ENCODE data around the gene NDUFAF3. TPM values are rescaled to one million over a fixed set of nuclear protein-coding genes. Genes with fewer than 3 reads are reported as not detected.

NDUFAF3 gene
- total RNA-seq, 1 experiment from 2014 or later: 36.8 TPM

- H3K9me3 Mint-ChIP-seq: no peaks in the 10 kb centered on the region
- POLR2A ChIA-PET: interaction anchor here (0.5 to 4.3 kb wide), 9 partner anchors 8 to 519 kb away, joined by 3 to 81 read pairs (median 11); partner anchors contain the start of genes CELSR3, IMPDH2, IP6K2 and P4HTM
These were observed 1.4 kb upstream of the NDUFAF3 start for GRCh38 chr3:49020330-49021212.

DNA sequence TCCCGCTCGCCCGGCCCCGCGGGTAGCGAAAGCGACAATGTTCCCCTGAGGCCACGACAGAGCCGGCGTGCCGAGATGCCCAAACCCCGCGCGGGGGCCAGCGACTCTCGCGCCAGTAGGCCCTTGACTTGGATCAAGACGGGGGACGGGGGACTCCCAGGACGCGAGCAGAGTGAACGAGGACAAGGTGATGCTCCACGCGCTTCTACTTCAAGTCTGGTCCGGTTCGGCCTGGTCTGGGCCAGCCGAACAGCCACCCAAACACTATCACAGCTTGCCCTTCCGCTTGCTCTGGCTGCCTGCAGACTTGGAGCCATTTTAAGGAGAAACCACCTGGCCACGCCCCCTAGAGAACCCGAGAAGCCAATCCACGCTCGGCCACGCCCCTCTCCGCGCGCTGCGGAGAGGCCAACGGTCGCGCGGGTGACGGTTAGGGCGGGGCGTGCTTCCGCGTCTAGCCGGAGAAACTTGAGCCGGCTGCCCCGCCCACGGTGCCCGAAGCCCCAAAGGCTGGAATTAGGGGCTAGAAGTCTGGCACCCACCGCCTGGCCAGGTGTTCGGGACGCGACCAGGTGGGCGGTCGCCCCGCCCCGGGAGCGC, 608 bp upstream of the NDUFAF3 start:
- peaks cover 40% of the 10 kb centered on the region for H3K36me3 Mint-ChIP-seq
- peak overlapping the region; percentile 98 for H3K27ac Mint-ChIP-seq
- DNase-seq (ENCODE audit: low spot score) (peak; percentile 99), ATAC-seq (peak; percentile 49)
- H3K4me3 Mint-ChIP-seq: peak overlapping the region; percentile 92
- ChIA-PET CTCF (interaction anchor here (0.6 to 8.2 kb wide), 22 partner anchors 9 to 585 kb away, joined by 3 to 124 read pairs (median 5); partner anchors contain the start of genes IP6K2, KLHDC8B, NCKIPSD and NICN1), POLR2A (interaction anchor here (0.5 to 4.3 kb wide), 13 partner anchors 8 to 519 kb away, joined by 3 to 81 read pairs (median 3); partner anchors contain the start of genes CELSR3, IMPDH2, IP6K2 and P4HTM)
- H3K9me3 Mint-ChIP-seq: no peaks in the 10 kb centered on the region
- H3K27me3 Mint-ChIP-seq (ENCODE audit: low read depth): no peaks in the 10 kb centered on the region
- peaks cover 28% of the 10 kb centered on the region for H3K4me1 Mint-ChIP-seq
- TF ChIP-seq, protein P1, sequence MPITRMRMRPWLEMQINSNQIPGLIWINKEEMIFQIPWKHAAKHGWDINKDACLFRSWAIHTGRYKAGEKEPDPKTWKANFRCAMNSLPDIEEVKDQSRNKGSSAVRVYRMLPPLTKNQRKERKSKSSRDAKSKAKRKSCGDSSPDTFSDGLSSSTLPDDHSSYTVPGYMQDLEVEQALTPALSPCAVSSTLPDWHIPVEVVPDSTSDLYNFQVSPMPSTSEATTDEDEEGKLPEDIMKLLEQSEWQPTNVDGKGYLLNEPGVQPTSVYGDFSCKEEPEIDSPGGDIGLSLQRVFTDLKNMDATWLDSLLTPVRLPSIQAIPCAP (CRISPR knock-in tag; IDR thresholded peaks at IDR 0.05): no peak
- TF ChIP-seq JUN (CRISPR knock-in tag; IDR thresholded peaks at IDR 0.05) (0 out of 2 replicates have a peak, but pooled peaks have one; percentile 46), NFATC4 (CRISPR knock-in tag; IDR thresholded peaks at IDR 0.05) (0 out of 2 replicates have a peak, but pooled peaks have one; percentile 24), ZMAT4 (CRISPR knock-in tag; IDR thresholded peaks at IDR 0.05) (no peak), SMAD4 (CRISPR knock-in tag; IDR thresholded peaks at IDR 0.05) (0 out of 2 replicates have a peak, but pooled peaks have one; percentile 55), FOXP4 (CRISPR knock-in tag; IDR thresholded peaks at IDR 0.05) (peak; percentile 60; the same call in 1 of the 2 replicates)
- TF ChIP-seq, protein P2, sequence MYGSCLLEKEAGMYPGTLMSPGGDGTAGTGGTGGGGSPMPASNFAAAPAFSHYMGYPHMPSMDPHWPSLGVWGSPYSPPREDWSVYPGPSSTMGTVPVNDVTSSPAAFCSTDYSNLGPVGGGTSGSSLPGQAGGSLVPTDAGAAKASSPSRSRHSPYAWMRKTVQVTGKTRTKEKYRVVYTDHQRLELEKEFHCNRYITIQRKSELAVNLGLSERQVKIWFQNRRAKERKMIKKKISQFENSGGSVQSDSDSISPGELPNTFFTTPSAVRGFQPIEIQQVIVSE (CRISPR knock-in tag; IDR thresholded peaks at IDR 0.05; ENCODE audit: borderline replicate concordance): no peak
- TF ChIP-seq, protein P3, sequence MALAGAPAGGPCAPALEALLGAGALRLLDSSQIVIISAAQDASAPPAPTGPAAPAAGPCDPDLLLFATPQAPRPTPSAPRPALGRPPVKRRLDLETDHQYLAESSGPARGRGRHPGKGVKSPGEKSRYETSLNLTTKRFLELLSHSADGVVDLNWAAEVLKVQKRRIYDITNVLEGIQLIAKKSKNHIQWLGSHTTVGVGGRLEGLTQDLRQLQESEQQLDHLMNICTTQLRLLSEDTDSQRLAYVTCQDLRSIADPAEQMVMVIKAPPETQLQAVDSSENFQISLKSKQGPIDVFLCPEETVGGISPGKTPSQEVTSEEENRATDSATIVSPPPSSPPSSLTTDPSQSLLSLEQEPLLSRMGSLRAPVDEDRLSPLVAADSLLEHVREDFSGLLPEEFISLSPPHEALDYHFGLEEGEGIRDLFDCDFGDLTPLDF (CRISPR knock-in tag; IDR thresholded peaks at IDR 0.05): peak; percentile 75; the same call in 1 of the 2 replicates
- TF ChIP-seq, protein P4, sequence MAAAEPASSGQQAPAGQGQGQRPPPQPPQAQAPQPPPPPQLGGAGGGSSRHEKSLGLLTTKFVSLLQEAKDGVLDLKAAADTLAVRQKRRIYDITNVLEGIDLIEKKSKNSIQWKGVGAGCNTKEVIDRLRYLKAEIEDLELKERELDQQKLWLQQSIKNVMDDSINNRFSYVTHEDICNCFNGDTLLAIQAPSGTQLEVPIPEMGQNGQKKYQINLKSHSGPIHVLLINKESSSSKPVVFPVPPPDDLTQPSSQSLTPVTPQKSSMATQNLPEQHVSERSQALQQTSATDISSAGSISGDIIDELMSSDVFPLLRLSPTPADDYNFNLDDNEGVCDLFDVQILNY (CRISPR knock-in tag; IDR thresholded peaks at IDR 0.05): no peak; the same call in 1 of the 2 replicates

More at GRCh38 chr3:49020330-49021212, 1.4 kb upstream of the NDUFAF3 start:
- TF ChIP-seq, protein P1 (CRISPR knock-in tag; IDR thresholded peaks at IDR 0.05): 0 out of 2 replicates have a peak, but pooled peaks have one; percentile 10
- no peak for TF ChIP-seq CBFB (CRISPR knock-in tag; IDR thresholded peaks at IDR 0.05; ENCODE audit: low read depth)
- 0 out of 2 replicates have a peak, but pooled peaks have one; percentile 16 for TF ChIP-seq TCF7 (CRISPR knock-in tag; IDR thresholded peaks at IDR 0.05; ENCODE audit: low read depth)
- no peak for TF ChIP-seq ZNF416 (CRISPR knock-in tag; IDR thresholded peaks at IDR 0.05)
- TF ChIP-seq NR3C1 (CRISPR knock-in tag; conservative IDR thresholded peaks at IDR 0.05; ENCODE audit: low read depth): 0 out of 2 replicates have a peak, but pooled peaks have one; percentile 3
- TF ChIP-seq PRDM15 (CRISPR knock-in tag; IDR thresholded peaks at IDR 0.05): peak; percentile 64
- no peak; the same call in 1 of the 2 replicates for TF ChIP-seq MYBL2 (CRISPR knock-in tag; IDR thresholded peaks at IDR 0.05)
- 0 out of 2 replicates have a peak, but pooled peaks have one; percentile 35 for TF ChIP-seq JUN (CRISPR knock-in tag; IDR thresholded peaks at IDR 0.05)
- H3K27me3 Mint-ChIP-seq (ENCODE audit: low read depth): no peaks in the 10 kb centered on the region
- peaks cover 39% of the 10 kb centered on the region for H3K36me3 Mint-ChIP-seq
- peak; percentile 51 for DNase-seq (ENCODE audit: low spot score)
- no peak for ATAC-seq
- CTCF ChIA-PET: interaction anchor here (1.3 to 8.2 kb wide), 7 partner anchors 11 to 408 kb away, joined by 3 to 124 read pairs (median 8); partner anchors contain the start of genes IP6K2, KLHDC8B, NICN1 and P4HTM
- H3K4me3 Mint-ChIP-seq: peak overlapping the region; percentile 92
- peak overlapping the region; percentile 89 for H3K27ac Mint-ChIP-seq
- peaks cover 28% of the 10 kb centered on the region for H3K4me1 Mint-ChIP-seq
